Eye (tissue), 1 donor: ENCODE results near the gene ADRB2.
"Not testable (repeated sequence)": the region's sequence is repeated elsewhere in the genome, so short reads cannot be mapped to it uniquely, and the experiment has no call there.

Experiments
- DNase-seq: peaks from one replicate; pipeline ENCODE4 v3.0.0-alpha.2; 2015

Gene ADRB2

DNA sequence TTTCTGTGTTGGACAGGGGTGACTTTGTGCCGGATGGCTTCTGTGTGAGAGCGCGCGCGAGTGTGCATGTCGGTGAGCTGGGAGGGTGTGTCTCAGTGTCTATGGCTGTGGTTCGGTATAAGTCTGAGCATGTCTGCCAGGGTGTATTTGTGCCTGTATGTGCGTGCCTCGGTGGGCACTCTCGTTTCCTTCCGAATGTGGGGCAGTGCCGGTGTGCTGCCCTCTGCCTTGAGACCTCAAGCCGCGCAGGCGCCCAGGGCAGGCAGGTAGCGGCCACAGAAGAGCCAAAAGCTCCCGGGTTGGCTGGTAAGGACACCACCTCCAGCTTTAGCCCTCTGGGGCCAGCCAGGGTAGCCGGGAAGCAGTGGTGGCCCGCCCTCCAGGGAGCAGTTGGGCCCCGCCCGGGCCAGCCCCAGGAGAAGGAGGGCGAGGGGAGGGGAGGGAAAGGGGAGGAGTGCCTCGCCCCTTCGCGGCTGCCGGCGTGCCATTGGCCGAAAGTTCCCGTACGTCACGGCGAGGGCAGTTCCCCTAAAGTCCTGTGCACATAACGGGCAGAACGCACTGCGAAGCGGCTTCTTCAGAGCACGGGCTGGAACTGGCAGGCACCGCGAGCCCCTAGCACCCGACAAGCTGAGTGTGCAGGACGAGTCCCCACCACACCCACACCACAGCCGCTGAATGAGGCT lies at the start of gene ADRB2:
Gene ADRB2 (plus strand): TSS at position 559 of the 686 bp plus-strand sequence. CDS start 221 bp downstream, outside the sequence.
- DNase-seq, result peak; percentile 94

GRCh38 chr5:148776780-148777179 lies 49.6 kb upstream of the ADRB2 start:
- DNase-seq, result no peak

DNA sequence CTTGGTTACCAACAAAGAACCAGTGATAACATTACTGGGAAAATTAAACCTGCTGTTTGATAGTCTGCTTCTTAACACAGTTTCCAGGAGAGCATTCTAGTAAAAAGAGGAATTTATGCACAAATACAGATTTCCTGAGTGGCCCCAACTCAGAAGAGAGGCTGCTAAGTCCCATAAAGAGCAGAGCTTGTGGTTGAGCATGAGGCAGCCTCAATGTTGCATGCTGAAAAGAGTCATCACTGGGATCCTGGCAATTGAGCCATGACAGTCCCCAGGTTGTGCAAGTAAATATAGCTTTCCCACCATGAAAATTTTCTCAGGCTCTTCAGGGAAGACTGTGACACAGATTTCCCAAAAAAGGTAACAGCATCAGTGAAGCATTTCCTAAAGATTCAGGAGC lies 47.5 kb upstream of the ADRB2 start:
- DNase-seq, result no peak

GRCh38 chr5:148780711-148781110 lies 45.7 kb upstream of the ADRB2 start:
- no peak for DNase-seq

DNA sequence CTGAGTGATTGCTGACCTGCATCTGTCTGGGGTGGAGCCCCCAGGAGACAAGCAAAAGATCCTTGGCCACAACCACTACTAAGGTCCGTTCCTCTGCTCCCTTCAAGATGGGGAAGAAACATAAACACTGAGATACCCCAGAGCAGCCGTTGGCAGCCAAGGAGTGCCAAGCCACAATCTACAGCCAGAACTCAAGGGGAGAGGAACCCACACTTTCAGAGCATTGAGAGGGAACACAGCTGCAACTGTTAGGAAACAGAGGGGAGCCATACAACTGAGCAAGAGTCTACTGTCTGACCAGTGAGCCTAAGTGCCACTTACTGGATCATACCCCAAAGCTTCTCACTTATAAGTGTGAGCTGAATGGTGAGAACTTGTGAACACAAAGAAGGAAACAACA lies 44.6 kb upstream of the ADRB2 start:
- DNase-seq, result no peak

DNA sequence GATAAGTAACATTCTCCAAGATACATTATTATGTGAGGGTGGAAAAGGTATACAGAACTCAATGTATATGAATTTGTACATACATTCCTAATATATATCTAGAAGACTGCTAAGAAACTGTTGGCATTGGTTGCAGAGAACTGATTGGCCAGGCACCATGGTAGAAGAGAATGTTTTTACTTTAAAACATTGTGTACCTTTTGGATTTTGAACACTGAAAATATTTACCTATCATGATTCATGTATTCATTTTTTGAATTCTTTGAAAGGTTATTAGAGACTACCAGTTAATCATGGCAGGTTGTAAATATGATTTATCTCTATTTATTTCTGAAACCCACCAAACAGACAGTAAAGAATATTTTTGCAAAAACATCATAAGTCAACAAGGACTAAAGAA lies 41.2 kb upstream of the ADRB2 start:
- DNase-seq, result no peak

DNA sequence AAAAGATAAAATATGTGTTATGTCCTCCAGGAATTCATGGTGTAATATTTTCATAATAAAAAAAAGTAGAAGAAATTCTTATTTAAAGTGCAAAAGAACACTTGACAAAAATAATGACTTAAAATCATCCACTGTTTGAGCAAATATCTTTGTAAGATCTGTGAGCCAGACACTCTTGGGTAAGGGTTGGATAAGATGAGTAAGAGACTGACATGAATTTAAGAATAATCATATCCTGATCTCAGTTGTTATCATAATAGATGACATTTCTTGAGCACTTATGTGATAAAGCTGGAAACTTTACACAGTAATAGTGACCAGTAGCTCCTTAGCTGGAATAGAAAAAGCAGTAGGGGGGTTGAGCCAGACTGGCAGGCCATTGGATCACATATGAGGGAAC lies 40.0 kb upstream of the ADRB2 start:
- DNase-seq, result no peak

DNA sequence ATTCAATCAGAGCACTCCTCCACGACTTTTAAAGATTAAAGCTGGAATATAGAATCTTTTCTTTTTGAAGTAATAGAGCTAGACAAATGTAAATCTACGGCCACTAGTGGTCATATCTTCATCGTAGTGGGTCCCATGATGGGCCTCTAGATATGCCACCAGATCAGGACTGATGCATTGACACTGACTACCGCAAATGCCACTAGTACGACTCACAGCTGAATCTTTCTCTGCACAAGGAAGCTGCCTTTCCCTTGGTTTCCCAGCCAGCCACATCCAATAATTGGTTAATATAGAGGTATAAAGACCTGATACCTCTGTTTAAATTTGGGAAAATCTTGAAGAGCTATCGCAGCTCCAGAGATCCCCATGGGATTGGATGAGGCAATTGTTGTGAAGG lies 37.8 kb upstream of the ADRB2 start:
- DNase-seq, result no peak

DNA sequence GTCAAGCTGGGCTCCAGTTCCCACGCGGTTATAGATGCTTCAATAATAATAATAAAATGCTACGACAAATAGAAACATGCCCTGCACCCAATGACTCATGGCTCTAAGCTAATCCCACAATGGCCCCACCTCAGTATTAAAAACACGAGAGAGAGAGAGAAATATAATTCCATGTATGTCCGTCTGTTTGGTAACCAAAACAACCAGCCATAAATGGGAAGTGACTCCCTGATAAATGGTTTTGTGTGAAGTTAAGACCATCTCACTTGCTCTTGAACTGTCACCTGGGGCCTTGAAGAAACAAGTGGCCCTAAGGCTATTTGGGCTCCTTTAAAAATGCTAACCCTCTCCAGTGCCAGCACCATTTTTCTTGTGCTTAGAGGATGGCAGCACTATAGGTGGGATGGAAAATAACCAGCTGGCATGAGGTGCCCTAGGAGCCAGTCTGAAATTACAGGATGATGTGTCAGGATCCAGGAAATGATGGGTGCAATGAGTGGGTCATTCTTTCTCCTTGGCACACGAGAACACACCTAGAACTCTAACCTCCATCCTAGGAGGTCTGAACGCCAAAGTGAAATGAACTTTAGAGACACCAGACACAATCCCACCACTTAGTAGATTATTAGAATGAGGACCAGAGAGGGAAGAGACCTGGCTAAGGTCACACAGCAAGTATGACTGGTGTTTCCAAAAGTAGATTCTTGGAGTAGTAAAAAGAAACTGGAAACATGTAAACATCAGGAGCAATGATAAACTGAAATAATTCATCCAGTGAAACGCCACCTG lies 35.7 kb upstream of the ADRB2 start:
- DNase-seq, result no peak

GRCh38 chr5:148791334-148791667 lies 35.1 kb upstream of the ADRB2 start:
- no peak for DNase-seq

- DNase-seq, result no peak
Observed at GRCh38 chr5:148791696-148792095, 34.7 kb upstream of the ADRB2 start.

- no peak for DNase-seq
Observed at GRCh38 chr5:148792744-148793143, 33.7 kb upstream of the ADRB2 start.

- no peak for DNase-seq
Observed at GRCh38 chr5:148793261-148793660, 33.1 kb upstream of the ADRB2 start.

DNA sequence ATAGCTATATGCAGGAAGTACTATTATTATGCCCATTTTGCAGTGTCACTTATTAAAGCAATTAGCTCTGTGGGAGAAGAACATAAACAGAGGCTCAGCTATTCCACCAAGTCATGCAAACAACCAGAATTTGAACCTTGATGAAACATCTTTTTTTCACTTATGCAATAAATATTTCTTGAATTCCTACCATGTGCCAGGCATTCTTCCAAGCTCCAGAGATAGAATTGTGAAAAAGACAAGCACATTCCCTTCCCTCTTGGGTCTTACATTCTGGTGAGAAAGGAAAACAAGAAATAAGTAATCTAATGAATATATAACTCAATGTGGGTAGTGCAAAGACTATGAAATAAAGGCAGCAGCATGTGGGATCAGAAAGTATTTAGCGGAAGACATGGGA lies 32.1 kb upstream of the ADRB2 start:
- DNase-seq, result no peak

- DNase-seq, result no peak
Observed at GRCh38 chr5:148794729-148795561, 31.5 kb upstream of the ADRB2 start.

- no peak for DNase-seq
Observed at GRCh38 chr5:148796936-148797335, 29.5 kb upstream of the ADRB2 start.

DNA sequence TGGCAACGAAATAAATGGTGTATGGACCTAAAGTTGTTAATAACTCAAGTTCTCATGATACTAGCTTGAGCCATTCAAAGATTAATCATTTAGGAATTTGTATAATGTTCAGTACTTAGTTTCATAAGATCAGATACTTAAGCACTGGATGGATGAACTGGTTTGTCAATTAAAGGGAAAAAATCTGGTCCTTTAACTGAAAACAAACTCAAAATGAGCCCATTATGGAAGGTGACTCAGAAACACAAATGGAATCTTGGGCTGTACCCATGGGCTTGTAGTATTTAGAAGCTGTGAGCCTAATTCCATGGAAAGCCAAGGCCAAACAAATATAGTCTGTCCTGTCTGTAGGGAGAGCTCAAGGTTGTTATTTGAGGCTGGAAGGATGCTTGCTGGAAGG lies 27.6 kb upstream of the ADRB2 start:
- DNase-seq, result no peak

GRCh38 chr5:148799737-148800527 lies 26.5 kb upstream of the ADRB2 start:
- DNase-seq, result no peak

- no peak for DNase-seq
Observed at GRCh38 chr5:148801682-148802276, 24.6 kb upstream of the ADRB2 start.

DNA sequence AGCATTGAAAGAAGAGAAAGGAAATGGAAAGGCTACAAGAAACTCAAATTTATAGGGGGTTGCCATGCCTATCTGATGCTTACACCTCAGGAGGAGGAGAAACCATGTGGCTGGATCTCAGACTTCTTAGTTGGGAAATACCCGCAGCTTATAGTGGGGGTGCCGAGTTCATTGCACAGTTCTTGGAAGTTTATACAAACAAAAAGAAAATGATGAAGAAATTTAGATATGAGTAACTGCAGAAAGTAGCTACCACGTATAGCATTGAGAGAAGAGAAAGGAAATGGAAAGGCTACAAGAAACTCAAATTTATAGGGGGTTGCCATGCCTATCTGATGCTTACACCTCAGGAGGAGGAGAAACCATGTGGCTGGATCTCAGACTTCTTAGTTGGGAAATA lies 23.0 kb upstream of the ADRB2 start:
- not testable (repeated sequence) for DNase-seq

GRCh38 chr5:148804393-148804792 lies 22.0 kb upstream of the ADRB2 start:
- no peak for DNase-seq
